OCI-LY7 (cell line): ENCODE data around the gene FAM20B. TPM values are rescaled to one million over a fixed set of nuclear protein-coding genes. Genes with fewer than 3 reads are reported as not detected.

Source experiments
- BruUV-seq: library from RNA; stranded (reverse); fragments of 400-500 nt; replicated peaks from 2 replicates; lab custom pipeline; 2021; lab: Mats Ljungman, UMichigan
- CTCF ChIA-PET: fragments of 300-600 bp; sonication (Branson Sonifier 250); formaldehyde crosslinking; loops from one replicate; lab custom pipeline; 2022; ENCODE audit warnings: antibody characterized with exemption; ENCODE audit not compliant: unreplicated experiment; lab: Charles Lee
- POLR2A ChIA-PET: fragments of 300-600 bp; sonication (Branson Sonifier 250); formaldehyde crosslinking; loops from one replicate; lab custom pipeline; 2022; ENCODE audit warnings: antibody characterized with exemption; lab: Charles Lee
- DNase-seq: peaks from one replicate; pipeline ENCODE4 v3.0.0-alpha.2; 2015; ENCODE audit warnings: low spot score
- H2AFZ ChIP-seq: fragments of 200-600 bp; sonication (generic), shearing (Covaris generic); 2 replicates; pipeline ENCODE4 v1.6.1; 2014; ENCODE audit warnings: mild to moderate bottlenecking, antibody characterized with exemption, low read length, moderate library complexity
- H3K27ac ChIP-seq: fragments of 200-600 bp; sonication (generic); 2 replicates; pipeline ENCODE4 v1.5.1; 2014; ENCODE audit warnings: mixed run types, low read depth, mild to moderate bottlenecking, moderate library complexity, low read length, inconsistent platforms; ENCODE audit not compliant: poor library complexity, severe bottlenecking
- H3K36me3 ChIP-seq: fragments of 200-600 bp; sonication (generic); 2 replicates; pipeline ENCODE4 v1.6.1; 2014; ENCODE audit warnings: mild to moderate bottlenecking, antibody characterized with exemption, low read length, moderate library complexity, mixed read lengths; ENCODE audit not compliant: insufficient read depth
- H3K4me1 ChIP-seq: fragments of 200-600 bp; sonication (generic); 2 replicates; pipeline ENCODE4 v1.5.1; 2014; ENCODE audit warnings: mild to moderate bottlenecking, low read length; ENCODE audit not compliant: insufficient read depth, poor library complexity, severe bottlenecking
- H3K4me2 ChIP-seq: fragments of 200-600 bp; sonication (generic); 2 replicates; pipeline ENCODE4 v1.6.1; 2014; ENCODE audit warnings: mild to moderate bottlenecking, low read length
- H3K4me3 ChIP-seq: fragments of 200-600 bp; sonication (generic); 2 replicates; pipeline ENCODE4 v1.5.1; 2014; ENCODE audit warnings: mild to moderate bottlenecking, low read depth, low read length; ENCODE audit not compliant: poor library complexity, severe bottlenecking
- H3K79me2 ChIP-seq: fragments of 200-600 bp; sonication (generic); 2 replicates; pipeline ENCODE4 v1.6.1; 2016; ENCODE audit warnings: low read depth, mild to moderate bottlenecking, low read length, moderate library complexity, mixed read lengths; ENCODE audit not compliant: insufficient read depth
- H3K9me2 ChIP-seq: fragments of 200-600 bp; sonication (generic); 2 replicates; pipeline ENCODE4 v1.6.1; 2016; ENCODE audit warnings: mild to moderate bottlenecking, low read length, mixed read lengths; ENCODE audit not compliant: insufficient read depth
- H3K9me3 ChIP-seq: fragments of 200-600 bp; sonication (generic); 2 replicates; pipeline ENCODE4 v1.6.1; 2014; ENCODE audit warnings: mild to moderate bottlenecking, mixed run types, low read length, mixed read lengths
- H4K20me1 ChIP-seq: fragments of 200-600 bp; sonication (generic); 2 replicates; pipeline ENCODE4 v1.6.1; 2014; ENCODE audit warnings: mild to moderate bottlenecking, antibody characterized with exemption, low read length, moderate library complexity, mixed read lengths; ENCODE audit not compliant: insufficient read depth
- CTCF ChIP-seq: fragments of 200-600 bp; sonication (generic); conservative IDR thresholded peaks from 2 replicates; pipeline ENCODE4 v1.5.1; 2014; ENCODE audit warnings: mild to moderate bottlenecking, antibody characterized with exemption, low read length, moderate library complexity, mixed read lengths
- EZH2phosphoT487 ChIP-seq: fragments of 200-600 bp; sonication (generic); IDR thresholded peaks from 2 replicates; pipeline ENCODE4 v1.6.1; 2018; ENCODE audit warnings: low read depth, borderline replicate concordance, mild to moderate bottlenecking, mixed run types, antibody characterized with exemption, low read length, moderate library complexity, mixed read lengths
- intact Hi-C: fragments of 100-400 bp; cut with micrococcal nuclease; formaldehyde crosslinking; loops from one replicate; pipeline ENCODE4 v1.10.0; 2022; ENCODE audit not compliant: unreplicated experiment
- total RNA-seq, 2 experiments: library from RNA; depleted of rRNA in 1 of 2; stranded (reverse); fragments of >200 nt in 1 of 2; shearing (Covaris generic) in 1 of 2; gene quantifications; 2 replicates each; pipeline ENCODE4 v1.2.3, GENCODE V29; 2014 to 2022

Gene FAM20B
- total RNA-seq, 2 experiments from 2014 or later: 17.1 to 36.5 TPM

GRCh38 chr1:179101566-179101965 is 75.9 kb downstream of the FAM20B start:
- POLR2A ChIA-PET: interaction anchor here (0.6 to 0.7 kb wide), 3 partner anchors 77 to 484 kb away, joined by 4 to 6 read pairs (median 5); no protein-coding TSS in a partner anchor
- no peak for TF ChIP-seq EZH2phosphoT487
- no TSS peak for BruUV-seq
- H3K4me2 ChIP-seq: no peak overlapping the region
- H3K9me2 ChIP-seq: no peaks in the 10 kb centered on the region
- CTCF ChIA-PET: no interaction called here
- peaks cover 27% of the 10 kb centered on the region for H3K36me3 ChIP-seq
- H3K79me2 ChIP-seq: no peaks in the 10 kb centered on the region
- H3K4me3 ChIP-seq: no peak overlapping the region
- intact Hi-C loops: no loop called here
- H4K20me1 ChIP-seq: no peaks in the 10 kb centered on the region
- no peaks in the 10 kb centered on the region for H3K9me3 ChIP-seq
- no peak for DNase-seq
- H3K27ac ChIP-seq: no peak overlapping the region
- no peak overlapping the region for H2AFZ ChIP-seq
- no peaks in the 10 kb centered on the region for H3K4me1 ChIP-seq

GRCh38 chr1:179103999-179104398 is 78.3 kb downstream of the FAM20B start:
- intact Hi-C loops: no loop called here
- H3K9me2 ChIP-seq: no peaks in the 10 kb centered on the region
- no peak overlapping the region for H3K4me2 ChIP-seq
- H3K9me3 ChIP-seq: no peaks in the 10 kb centered on the region
- ChIA-PET CTCF (no interaction called here), POLR2A (no interaction called here)
- H3K79me2 ChIP-seq: no peaks in the 10 kb centered on the region
- H2AFZ ChIP-seq: no peak overlapping the region
- H3K4me3 ChIP-seq: no peak overlapping the region
- DNase-seq: no peak
- TF ChIP-seq CTCF: no peak
- TF ChIP-seq EZH2phosphoT487: no peak
- H3K27ac ChIP-seq: no peak overlapping the region
- no TSS peak for BruUV-seq
- peaks cover 27% of the 10 kb centered on the region; the same call in 1 of the 2 replicates for H3K36me3 ChIP-seq
- no peaks in the 10 kb centered on the region for H4K20me1 ChIP-seq
- no peaks in the 10 kb centered on the region for H3K4me1 ChIP-seq

GRCh38 chr1:179104611-179105250 is 79.0 kb downstream of the FAM20B start:
- H3K4me1 ChIP-seq: no peaks in the 10 kb centered on the region
- no peaks in the 10 kb centered on the region for H3K79me2 ChIP-seq
- intact Hi-C loops: no loop called here
- no peak overlapping the region for H3K4me2 ChIP-seq
- H3K4me3 ChIP-seq: no peak overlapping the region
- BruUV-seq: no TSS peak
- POLR2A ChIA-PET: interaction anchor here (1.2 kb wide), 1 partner anchor 184 kb away, joined by 3 read pairs; no protein-coding TSS in a partner anchor
- peaks cover 31% of the 10 kb centered on the region; the same call in 1 of the 2 replicates for H3K36me3 ChIP-seq
- no peaks in the 10 kb centered on the region for H4K20me1 ChIP-seq
- H3K9me3 ChIP-seq: no peaks in the 10 kb centered on the region
- no peak for DNase-seq
- no peak overlapping the region for H3K27ac ChIP-seq
- TF ChIP-seq CTCF: no peak
- TF ChIP-seq EZH2phosphoT487: no peak
- no peaks in the 10 kb centered on the region for H3K9me2 ChIP-seq
- CTCF ChIA-PET: no interaction called here
- H2AFZ ChIP-seq: no peak overlapping the region
